Ishikawa (cell line): ENCODE data around the gene DTNBP1.

ENCODE experiments used
- CEBPB ChIP-seq: IDR thresholded peaks from 2 replicates; pipeline ENCODE4 v1.6.1; 2012
- CREB1 ChIP-seq: IDR thresholded peaks from 2 replicates; pipeline ENCODE4 v1.6.1; 2012; ENCODE audit warnings: low read depth
- EGR1 ChIP-seq: IDR thresholded peaks from 2 replicates; pipeline ENCODE4 v1.6.1; 2012
- EP300 ChIP-seq: IDR thresholded peaks from 2 replicates; pipeline ENCODE4 v1.6.1; 2012; ENCODE audit warnings: borderline replicate concordance
- FOXM1 ChIP-seq: IDR thresholded peaks from 2 replicates; pipeline ENCODE4 v1.6.1; 2012; ENCODE audit warnings: low read depth, borderline replicate concordance
- NFIC ChIP-seq: IDR thresholded peaks from 2 replicates; pipeline ENCODE4 v1.6.1; 2012
- RAD21 ChIP-seq: IDR thresholded peaks from 2 replicates; pipeline ENCODE4 v1.6.1; 2012; ENCODE audit warnings: low read depth
- TAF1 ChIP-seq: IDR thresholded peaks from 2 replicates; pipeline ENCODE4 v1.6.1; 2012; ENCODE audit warnings: low read depth, mild to moderate bottlenecking
- TCF12 ChIP-seq: IDR thresholded peaks from 2 replicates; pipeline ENCODE4 v1.6.1; 2012; ENCODE audit warnings: low read depth
- TEAD4 ChIP-seq: IDR thresholded peaks from 2 replicates; pipeline ENCODE4 v1.6.1; 2012
- YY1 ChIP-seq: IDR thresholded peaks from 2 replicates; pipeline ENCODE4 v1.6.1; 2012; ENCODE audit warnings: low read depth
- ZBTB7A ChIP-seq: IDR thresholded peaks from 2 replicates; pipeline ENCODE4 v1.6.1; 2012; ENCODE audit warnings: low read depth
- TF ChIP-seq, protein P1 (sequence below): IDR thresholded peaks from 2 replicates; pipeline ENCODE4 v1.6.1; 2012; ENCODE audit warnings: low read depth, mild to moderate bottlenecking
- TF ChIP-seq, protein P2 (sequence below): IDR thresholded peaks from 2 replicates; pipeline ENCODE4 v1.6.1; 2012
- TF ChIP-seq, protein P3 (sequence below): IDR thresholded peaks from 2 replicates; pipeline ENCODE4 v1.6.1; 2012

DTNBP1 gene

DNA sequence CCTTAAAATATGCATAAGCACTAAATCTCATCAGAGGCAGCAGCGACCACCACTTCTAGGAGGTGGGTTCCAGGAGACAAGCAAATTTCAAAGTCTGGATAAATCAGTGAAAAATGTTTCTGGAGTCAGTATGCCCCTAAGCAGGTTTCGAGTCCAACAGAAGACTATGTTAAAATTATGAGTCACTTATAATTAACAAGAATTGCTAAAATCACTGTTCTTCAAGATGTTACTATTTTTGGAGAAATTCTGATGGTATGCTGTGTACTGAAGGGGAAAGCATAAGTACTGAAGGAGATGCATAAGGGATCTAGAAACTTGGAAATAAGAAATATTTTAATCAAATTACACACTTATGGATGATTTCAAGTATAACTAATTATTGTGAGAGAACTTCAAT is 58.0 kb downstream of the DTNBP1 start:
- TF ChIP-seq EGR1, result no peak
- no peak for TF ChIP-seq FOXM1
- no peak for TF ChIP-seq TAF1
- no peak for TF ChIP-seq ZBTB7A
- TF ChIP-seq, protein P1, sequence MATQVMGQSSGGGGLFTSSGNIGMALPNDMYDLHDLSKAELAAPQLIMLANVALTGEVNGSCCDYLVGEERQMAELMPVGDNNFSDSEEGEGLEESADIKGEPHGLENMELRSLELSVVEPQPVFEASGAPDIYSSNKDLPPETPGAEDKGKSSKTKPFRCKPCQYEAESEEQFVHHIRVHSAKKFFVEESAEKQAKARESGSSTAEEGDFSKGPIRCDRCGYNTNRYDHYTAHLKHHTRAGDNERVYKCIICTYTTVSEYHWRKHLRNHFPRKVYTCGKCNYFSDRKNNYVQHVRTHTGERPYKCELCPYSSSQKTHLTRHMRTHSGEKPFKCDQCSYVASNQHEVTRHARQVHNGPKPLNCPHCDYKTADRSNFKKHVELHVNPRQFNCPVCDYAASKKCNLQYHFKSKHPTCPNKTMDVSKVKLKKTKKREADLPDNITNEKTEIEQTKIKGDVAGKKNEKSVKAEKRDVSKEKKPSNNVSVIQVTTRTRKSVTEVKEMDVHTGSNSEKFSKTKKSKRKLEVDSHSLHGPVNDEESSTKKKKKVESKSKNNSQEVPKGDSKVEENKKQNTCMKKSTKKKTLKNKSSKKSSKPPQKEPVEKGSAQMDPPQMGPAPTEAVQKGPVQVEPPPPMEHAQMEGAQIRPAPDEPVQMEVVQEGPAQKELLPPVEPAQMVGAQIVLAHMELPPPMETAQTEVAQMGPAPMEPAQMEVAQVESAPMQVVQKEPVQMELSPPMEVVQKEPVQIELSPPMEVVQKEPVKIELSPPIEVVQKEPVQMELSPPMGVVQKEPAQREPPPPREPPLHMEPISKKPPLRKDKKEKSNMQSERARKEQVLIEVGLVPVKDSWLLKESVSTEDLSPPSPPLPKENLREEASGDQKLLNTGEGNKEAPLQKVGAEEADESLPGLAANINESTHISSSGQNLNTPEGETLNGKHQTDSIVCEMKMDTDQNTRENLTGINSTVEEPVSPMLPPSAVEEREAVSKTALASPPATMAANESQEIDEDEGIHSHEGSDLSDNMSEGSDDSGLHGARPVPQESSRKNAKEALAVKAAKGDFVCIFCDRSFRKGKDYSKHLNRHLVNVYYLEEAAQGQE, result no peak
- TF ChIP-seq EP300, result no peak
- no peak for TF ChIP-seq YY1
- no peak for TF ChIP-seq RAD21
- TF ChIP-seq TEAD4, result no peak

DNA sequence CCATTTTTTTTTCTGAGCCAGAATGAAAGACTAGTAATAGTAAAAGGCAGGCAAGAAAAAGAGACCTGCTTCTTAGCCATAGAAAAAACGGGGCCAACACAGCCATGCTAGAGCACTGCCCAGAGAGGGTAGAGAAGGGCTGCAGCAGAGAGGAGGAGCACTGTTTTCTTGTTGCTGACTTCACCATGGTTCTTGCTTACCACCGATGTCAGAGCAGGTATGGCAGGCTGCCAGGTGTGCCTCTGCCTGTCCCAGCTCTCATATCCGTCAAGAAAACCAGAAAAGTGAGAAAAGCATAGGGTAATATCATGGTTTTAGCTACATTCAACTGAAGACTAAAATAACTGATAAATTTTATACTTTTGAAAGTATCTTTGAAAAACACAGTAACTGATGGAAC is 60.7 kb downstream of the DTNBP1 start:
- TF ChIP-seq CEBPB (no peak), NFIC (no peak), EGR1 (no peak), ZBTB7A (no peak), TEAD4 (no peak), TCF12 (no peak), RAD21 (no peak), TAF1 (no peak)
- TF ChIP-seq, protein P1, result no peak

DNA sequence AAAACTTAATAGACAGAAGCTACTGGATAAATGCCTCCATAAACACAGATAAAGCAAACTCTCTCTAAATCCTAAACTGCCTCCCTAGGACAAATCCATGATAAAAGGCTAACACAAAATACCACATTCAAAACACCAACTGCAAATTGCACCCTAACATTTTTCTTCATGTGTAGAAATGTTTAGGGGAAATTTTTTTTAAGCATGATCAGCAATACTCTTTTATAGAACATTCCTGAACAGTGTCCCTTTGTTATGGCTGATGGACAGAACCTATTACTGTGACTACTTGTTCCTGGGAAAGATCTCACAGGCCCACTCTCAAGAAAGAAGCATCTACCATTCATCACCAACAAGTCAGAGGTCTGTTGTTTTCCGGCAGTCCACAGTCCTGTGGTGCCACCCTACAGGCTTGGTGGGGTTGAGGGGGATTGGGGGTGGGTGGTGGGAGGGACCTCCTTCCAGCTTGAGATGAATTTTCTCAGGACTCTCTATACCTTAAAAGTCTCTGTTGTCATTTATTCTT is 64.5 kb downstream of the DTNBP1 start:
- TF ChIP-seq YY1, result no peak
- TF ChIP-seq, protein P2, sequence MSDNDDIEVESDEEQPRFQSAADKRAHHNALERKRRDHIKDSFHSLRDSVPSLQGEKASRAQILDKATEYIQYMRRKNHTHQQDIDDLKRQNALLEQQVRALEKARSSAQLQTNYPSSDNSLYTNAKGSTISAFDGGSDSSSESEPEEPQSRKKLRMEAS, result no peak
- no peak for TF ChIP-seq TAF1
- no peak for TF ChIP-seq CREB1
- TF ChIP-seq, protein P1, result no peak
- TF ChIP-seq RAD21, result no peak
- no peak for TF ChIP-seq EGR1
- TF ChIP-seq TEAD4, result no peak
- TF ChIP-seq, protein P3, sequence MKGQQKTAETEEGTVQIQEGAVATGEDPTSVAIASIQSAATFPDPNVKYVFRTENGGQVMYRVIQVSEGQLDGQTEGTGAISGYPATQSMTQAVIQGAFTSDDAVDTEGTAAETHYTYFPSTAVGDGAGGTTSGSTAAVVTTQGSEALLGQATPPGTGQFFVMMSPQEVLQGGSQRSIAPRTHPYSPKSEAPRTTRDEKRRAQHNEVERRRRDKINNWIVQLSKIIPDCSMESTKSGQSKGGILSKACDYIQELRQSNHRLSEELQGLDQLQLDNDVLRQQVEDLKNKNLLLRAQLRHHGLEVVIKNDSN, result no peak
- no peak for TF ChIP-seq EP300
- TF ChIP-seq NFIC, result no peak
- no peak for TF ChIP-seq FOXM1
- no peak for TF ChIP-seq ZBTB7A
- TF ChIP-seq TCF12, result no peak
- TF ChIP-seq CEBPB, result no peak

DNA sequence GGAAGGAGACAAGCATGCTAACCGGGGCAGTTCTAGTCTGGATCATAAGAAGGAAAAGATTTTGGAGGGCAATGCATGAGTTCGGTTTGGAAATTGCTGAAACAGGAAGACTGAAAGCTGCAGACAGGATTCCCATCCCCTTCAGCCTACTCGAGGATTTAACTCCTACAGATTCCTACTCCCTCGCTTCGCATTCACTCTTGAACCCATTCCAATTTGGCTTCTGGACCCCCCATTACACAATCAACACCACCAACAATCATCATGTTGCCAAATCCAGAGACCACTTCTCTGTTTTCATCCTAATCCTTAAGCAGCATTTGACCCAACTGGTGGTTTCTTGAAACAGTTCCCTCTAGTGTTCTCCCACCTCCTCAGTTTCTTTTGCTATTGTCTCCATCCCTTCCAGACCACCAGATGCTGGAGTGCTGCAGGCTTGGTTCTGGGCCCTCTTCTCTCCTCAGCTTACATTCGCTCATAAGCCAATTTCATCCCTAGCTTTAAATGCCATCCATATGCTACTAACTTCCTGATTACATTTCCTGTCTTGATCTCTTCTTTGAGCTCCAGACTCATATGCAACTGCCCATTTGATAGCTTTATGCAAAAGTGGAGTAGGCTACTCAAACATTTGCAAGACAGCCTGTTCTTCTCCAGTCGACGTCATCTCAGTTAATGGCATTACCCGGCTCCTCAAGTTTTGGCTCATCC is 66.5 kb downstream of the DTNBP1 start:
- no peak for TF ChIP-seq TAF1
- TF ChIP-seq, protein P2, result no peak
- no peak for TF ChIP-seq TEAD4
- TF ChIP-seq, protein P1, result no peak
- TF ChIP-seq ZBTB7A, result no peak
- TF ChIP-seq NFIC, result no peak
